Measurements from ENCODE around the gene MGMT. TPM values are rescaled to one million over a fixed set of nuclear protein-coding genes. Genes with fewer than 3 reads are reported as not detected.

The MGMT gene
- total RNA-seq, 6 experiments from 2014 or later, result 36.5 to 53.4 (median 42.3) TPM

DNA sequence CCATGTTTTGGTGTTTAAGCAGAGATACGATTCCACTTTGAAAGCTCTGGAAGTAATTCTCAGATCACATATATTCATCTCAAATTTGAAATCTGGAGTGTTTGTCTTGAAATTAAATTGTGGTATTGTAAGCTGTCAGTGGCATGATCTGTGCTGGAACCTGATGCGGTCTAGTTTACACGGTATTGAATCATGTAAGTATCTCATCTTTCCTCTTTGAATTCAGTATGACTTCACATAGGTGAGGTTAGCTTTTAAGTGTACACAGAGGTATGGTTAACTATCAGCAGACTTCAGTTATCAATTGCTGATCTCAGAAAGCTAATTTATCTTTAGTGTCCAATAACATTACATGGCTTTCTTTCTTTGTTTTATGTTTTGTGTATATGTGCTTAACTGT is 155.2 kb downstream of the MGMT start:
- no peaks in the 10 kb centered on the region for H3K4me1 ChIP-seq
- no peak for DNase-seq
- no peak for ATAC-seq
- no peak for TF ChIP-seq POLR2A (IDR thresholded peaks at IDR 0.05)
- TF ChIP-seq, protein P1, sequence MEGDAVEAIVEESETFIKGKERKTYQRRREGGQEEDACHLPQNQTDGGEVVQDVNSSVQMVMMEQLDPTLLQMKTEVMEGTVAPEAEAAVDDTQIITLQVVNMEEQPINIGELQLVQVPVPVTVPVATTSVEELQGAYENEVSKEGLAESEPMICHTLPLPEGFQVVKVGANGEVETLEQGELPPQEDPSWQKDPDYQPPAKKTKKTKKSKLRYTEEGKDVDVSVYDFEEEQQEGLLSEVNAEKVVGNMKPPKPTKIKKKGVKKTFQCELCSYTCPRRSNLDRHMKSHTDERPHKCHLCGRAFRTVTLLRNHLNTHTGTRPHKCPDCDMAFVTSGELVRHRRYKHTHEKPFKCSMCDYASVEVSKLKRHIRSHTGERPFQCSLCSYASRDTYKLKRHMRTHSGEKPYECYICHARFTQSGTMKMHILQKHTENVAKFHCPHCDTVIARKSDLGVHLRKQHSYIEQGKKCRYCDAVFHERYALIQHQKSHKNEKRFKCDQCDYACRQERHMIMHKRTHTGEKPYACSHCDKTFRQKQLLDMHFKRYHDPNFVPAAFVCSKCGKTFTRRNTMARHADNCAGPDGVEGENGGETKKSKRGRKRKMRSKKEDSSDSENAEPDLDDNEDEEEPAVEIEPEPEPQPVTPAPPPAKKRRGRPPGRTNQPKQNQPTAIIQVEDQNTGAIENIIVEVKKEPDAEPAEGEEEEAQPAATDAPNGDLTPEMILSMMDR (IDR thresholded peaks at IDR 0.05), result no peak
- no peaks in the 10 kb centered on the region for H3K36me3 ChIP-seq
- no peaks in the 10 kb centered on the region for H3K27me3 ChIP-seq
- H3K4me3 ChIP-seq, result no peak overlapping the region
- H3K9me3 ChIP-seq, result no peaks in the 10 kb centered on the region
- intact Hi-C loops (cut with DNase I), result no loop called here
- 87% methylated on average over 3 of the region's 3 CpGs for WGBS (ENCODE audit: insufficient coverage, low coverage, low lambda C conversion rate, missing lambda C conversion rate)
- no peak overlapping the region for H3K27ac ChIP-seq

DNA sequence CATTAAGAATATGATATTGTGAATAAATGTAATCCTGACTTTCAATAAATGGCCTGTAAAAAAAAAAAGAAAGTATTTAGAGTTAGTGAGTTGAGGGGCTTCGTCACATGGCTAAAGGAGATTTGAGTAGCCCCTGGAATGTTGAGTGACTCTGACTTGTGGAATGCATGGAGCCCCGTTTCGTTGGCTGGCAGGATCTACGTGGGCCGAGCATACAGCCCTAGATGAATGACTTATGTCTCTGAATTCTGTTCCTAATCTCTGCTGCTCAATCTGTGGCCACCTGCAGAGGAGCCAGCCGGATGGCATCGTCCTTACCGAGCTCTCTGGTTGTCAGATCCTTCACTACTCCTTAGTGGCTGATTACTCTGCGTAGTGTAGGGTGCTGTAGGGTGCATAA is 155.7 kb downstream of the MGMT start:
- H3K36me3 ChIP-seq, result no peaks in the 10 kb centered on the region
- no peaks in the 10 kb centered on the region for H3K9me3 ChIP-seq
- TF ChIP-seq POLR2A (IDR thresholded peaks at IDR 0.05), result no peak
- TF ChIP-seq, protein P1 (IDR thresholded peaks at IDR 0.05), result no peak
- ATAC-seq (no peak), DNase-seq (no peak)
- WGBS (ENCODE audit: insufficient coverage, low coverage, low lambda C conversion rate, missing lambda C conversion rate), result 97% methylated on average over 5 of the region's 9 CpGs
- H3K27ac ChIP-seq, result no peak overlapping the region
- no peaks in the 10 kb centered on the region for H3K4me1 ChIP-seq
- H3K27me3 ChIP-seq, result no peaks in the 10 kb centered on the region
- H3K4me3 ChIP-seq, result no peak overlapping the region
- intact Hi-C loops (cut with DNase I), result no loop called here

- no peak for TF ChIP-seq POLR2A (IDR thresholded peaks at IDR 0.05)
- TF ChIP-seq, protein P1 (IDR thresholded peaks at IDR 0.05), result no peak
- intact Hi-C loops (cut with DNase I), result no loop called here
- DNase-seq (no peak), ATAC-seq (no peak)
- Histone ChIP-seq H3K36me3 (no peaks in the 10 kb centered on the region), H3K27ac (no peak overlapping the region), H3K27me3 (no peaks in the 10 kb centered on the region), H3K9me3 (no peaks in the 10 kb centered on the region), H3K4me1 (no peaks in the 10 kb centered on the region), H3K4me3 (no peak overlapping the region)
- 83% methylated on average over 11 of the region's 11 CpGs for WGBS (ENCODE audit: insufficient coverage, low coverage, low lambda C conversion rate, missing lambda C conversion rate)
Observed at GRCh38 chr10:129624526-129624925, 157.5 kb downstream of the MGMT start.

DNA sequence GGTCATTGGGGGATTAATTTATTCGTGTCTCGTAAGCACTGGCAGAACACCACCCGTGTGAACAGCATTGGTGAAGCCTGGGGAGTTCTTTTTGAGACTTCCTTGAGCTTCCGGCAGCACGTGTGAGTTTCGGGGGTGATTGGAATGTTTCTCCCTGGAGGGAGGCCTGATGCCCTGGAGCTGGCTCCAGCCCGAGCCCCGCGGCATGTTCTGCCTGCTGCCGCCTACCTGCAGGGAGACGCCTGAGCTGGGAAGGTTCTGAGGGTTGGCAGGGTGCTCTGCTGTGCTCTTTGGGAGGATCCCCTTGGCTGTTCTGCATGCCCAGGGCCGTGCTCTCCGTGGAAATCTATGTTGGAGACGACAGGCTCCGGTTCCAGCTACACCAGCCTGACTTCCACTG is 159.3 kb downstream of the MGMT start:
- TF ChIP-seq, protein P1 (IDR thresholded peaks at IDR 0.05), result no peak
- no peak for TF ChIP-seq POLR2A (IDR thresholded peaks at IDR 0.05)
- ATAC-seq, result no peak
- H3K27ac ChIP-seq, result no peak overlapping the region
- intact Hi-C loops (cut with DNase I), result no loop called here
- no peaks in the 10 kb centered on the region for H3K4me1 ChIP-seq
- no peak overlapping the region for H3K4me3 ChIP-seq
- DNase-seq, result no peak
- 96% methylated on average over 5 of the region's 15 CpGs for WGBS (ENCODE audit: insufficient coverage, low coverage, low lambda C conversion rate, missing lambda C conversion rate)
- no peaks in the 10 kb centered on the region for H3K36me3 ChIP-seq
- H3K9me3 ChIP-seq, result no peaks in the 10 kb centered on the region
- H3K27me3 ChIP-seq, result no peaks in the 10 kb centered on the region
